GM18867 (cell line): ENCODE measurements around the gene BMPR2.
"Not testable (repeated sequence)": the region's sequence is repeated elsewhere in the genome, so short reads cannot be mapped to it uniquely, and the experiment has no call there.

Experiments
- ATAC-seq: cut with Tn5 transposase; IDR thresholded peaks from one replicate; pipeline ENCODE4 v1.9.1; 2021; ENCODE audit warnings: mild to moderate bottlenecking, moderate library complexity; ENCODE audit not compliant: unreplicated experiment

Gene BMPR2

DNA sequence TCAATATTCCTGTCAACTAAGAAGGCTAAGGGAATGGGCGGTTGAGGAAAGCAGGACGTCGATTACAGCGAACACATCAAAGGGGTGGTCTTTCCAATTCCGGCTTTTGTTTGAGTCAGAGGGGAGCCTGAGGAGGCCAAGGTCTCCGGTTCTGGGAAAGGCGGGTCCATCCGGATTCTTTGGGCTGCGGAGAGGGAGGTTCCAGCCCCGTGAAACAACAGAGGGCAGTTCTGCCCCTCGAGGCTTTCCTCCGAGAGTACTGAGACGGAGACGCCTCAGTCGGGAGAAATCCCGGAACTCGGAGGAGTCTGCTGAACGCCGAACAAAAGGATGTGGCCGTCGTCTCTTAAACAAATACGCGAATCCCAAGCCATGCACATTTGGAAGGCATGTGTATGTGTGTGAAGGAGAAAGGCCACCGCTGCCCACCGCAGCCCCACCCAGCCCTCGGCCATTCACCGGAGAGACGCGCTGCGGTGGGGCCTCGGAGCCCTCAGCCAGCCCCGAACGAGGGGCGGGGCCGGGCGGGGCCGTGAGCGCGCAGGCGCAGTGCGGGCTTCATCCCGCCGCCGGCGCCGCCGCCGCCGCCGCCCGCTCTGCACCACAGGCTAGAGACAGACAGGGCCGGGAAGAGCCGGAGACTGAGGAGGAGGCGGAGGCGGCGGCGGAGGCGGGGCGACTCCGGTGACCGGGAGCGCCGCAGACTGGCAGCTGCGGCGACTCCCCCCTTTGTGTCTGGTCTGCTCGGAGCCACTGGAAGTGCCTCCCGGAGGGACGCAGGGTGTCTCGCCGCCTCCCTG lies at the start of gene BMPR2:
Gene BMPR2 (plus strand): TSS at position 719 of the 800 bp plus-strand sequence. CDS start 1,148 bp downstream, outside the sequence.
- peak; percentile 72 for ATAC-seq

DNA sequence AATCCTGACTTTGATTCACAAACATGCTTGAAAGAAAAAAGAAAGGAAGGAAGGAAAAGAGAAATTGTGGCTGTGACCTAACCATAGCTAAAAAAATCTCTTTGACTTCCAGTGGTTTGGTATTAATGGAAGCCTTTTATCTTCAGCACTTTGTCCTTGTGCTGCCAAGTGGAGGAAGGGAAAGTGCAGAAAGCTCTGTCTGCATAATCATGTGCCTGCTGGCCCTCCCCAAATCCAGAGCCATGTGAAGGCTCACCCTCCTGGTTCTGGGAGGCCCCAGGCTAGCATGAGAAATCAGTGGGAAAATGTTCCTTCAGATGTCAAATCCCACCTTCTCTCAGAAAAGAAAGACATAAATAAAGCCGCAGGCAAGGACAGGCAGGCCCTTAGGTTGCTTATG lies 48.3 kb upstream of the BMPR2 start:
- no peak for ATAC-seq

DNA sequence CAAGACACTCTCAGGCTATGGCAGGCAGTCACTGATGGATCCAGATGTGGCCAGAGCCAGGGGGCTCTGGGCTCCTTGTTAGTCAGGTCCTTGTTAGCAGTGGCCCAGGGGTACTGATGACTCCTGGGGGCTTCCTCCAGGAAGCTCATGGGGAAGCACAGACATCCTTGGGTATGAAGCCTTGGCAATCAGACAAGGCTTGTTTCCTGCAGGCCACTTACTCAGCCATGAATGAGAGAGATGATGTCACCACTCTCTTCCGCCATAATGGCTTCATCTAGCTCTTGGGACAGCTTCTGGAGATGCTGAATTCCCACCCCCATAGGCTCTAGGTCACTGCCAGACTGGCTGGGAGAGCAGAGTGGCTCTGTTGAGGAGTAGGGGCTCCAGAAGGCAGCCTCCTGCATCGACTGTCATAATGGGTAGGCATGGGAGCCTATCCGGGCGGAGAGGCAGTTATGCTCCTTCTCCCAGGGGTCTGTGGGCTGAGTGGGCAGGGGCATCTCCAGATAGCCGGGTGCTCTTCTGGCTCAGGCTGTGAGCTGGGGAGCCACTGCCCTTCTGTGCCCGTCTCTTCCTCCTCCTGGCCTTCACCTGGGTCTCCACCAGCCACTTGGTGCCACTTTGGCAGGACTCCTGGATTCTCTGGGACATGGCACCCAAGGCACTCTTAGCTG lies 40.2 kb upstream of the BMPR2 start:
- no peak for ATAC-seq

DNA sequence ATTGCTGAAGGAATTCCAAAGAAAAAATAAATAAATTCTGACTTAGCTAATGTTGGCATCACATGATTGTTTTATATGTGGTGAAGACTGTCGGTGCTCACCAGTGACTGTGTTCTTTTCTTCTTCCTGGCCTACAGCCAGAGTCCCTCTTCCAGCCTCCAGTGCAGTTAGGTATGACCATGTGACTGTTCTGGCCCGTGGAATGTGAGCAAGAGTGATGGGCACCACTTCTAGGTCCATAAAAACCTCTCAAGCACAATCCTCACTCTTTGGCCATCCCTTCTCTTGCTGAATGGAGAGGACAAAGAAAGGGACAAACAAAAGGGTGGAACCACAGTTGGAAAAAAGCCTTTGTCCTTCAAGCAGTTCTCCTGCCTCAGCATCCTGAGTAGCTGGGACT lies 39.0 kb upstream of the BMPR2 start:
- no peak for ATAC-seq

DNA sequence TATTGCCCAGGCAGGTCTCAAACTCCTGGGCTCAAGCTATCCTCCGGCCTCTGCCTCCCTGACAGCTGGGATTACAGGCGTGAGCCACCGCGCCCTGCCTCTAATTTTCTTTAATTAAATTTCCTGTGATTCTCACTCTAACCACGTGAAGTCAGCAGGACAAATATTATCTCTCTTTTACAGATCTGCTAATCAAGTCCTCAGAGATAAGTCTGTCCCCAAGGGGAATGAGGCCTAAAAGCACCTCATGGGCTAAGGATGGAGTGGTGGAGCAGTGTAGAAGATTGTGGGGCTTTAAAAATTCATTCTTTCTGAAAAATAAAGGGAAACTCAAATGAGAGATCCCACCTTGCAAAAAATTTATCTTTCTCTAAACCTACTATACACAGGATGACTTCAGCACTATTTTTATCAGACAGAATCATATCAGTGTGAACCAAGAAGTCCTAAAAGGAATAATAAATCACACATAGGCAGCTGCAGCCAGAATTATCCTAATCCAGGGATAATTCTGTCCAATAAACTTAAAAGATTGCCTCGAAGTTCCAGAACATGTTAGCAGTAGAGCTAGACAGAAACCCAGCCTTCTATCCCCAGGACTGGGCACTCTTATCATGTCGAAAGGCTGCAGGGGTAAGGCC lies 38.3 kb upstream of the BMPR2 start:
- no peak for ATAC-seq

DNA sequence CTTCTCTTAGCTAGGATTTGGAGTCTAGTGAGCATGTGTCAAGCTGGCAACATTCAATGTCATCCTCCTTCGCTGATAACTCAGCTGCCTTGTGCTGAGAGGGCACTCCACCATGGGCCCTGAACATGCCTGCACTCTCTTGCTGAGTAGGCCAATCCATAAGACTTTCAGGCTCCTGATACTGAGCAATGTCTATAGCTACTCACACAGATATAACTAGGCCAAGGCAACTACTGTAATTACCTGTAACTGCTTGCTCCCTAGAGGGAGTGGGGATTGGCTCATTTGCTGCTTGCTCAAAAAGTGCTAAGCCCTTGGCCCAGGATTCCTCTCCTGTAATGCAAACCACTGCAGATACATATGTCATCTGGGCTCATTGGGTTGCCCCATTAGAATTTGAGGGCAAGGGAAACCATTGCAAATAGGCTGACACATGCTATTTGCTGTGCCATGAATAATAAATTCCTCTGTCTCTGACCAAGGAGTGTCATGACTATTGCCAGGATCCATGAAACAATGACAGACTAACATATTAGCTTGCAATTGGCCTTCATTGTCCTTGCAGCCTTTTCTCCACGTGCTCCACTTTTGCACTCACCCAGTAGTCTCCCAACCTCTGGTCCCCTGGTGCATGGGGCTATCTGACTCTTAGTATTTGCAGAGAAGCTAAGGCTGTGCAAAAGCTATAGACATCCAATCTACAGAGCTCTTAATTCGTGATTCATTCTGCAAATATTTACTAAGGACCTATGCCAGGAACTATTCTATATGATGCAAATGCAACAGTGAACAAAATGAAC lies 36.9 kb upstream of the BMPR2 start:
- no peak for ATAC-seq

DNA sequence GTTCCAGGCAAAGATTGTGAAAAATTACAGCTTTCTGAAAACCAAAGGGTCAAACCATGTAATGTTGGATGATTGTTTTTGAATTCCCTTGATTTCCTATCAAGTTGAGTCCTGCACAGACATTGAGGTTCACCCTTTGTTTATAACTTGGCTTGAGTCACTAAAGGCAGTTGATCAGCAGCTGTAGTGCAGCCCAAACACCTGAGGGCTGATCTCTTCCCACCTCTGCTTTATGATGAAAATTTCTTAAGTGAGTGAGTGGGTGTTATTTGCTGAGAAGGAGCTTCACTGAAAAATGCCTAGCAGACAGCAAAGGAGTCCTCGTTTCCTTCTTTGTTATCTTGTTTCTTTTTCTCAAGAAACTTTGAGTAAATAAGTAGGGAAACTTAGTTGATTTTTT lies 31.9 kb upstream of the BMPR2 start:
- no peak for ATAC-seq

DNA sequence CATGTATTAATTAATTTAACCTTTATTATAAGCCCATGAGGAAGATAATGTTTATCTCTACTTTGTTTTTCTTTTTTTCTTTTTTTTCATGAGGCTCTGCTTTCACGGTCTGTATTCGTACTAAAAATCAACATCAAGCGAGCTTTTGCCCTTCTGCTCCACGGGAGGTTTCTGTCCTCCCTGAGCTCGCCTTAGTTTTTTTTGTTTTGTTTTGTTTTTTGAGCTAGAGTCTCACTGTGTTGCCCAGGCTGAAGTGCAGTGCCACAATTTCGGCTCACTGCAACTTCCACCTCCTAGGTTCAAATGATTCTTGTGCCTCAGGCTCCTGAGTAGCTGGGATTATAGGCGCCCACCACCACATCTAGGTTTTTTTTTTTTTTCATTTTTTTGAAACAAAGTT lies 29.9 kb upstream of the BMPR2 start:
- no peak for ATAC-seq

DNA sequence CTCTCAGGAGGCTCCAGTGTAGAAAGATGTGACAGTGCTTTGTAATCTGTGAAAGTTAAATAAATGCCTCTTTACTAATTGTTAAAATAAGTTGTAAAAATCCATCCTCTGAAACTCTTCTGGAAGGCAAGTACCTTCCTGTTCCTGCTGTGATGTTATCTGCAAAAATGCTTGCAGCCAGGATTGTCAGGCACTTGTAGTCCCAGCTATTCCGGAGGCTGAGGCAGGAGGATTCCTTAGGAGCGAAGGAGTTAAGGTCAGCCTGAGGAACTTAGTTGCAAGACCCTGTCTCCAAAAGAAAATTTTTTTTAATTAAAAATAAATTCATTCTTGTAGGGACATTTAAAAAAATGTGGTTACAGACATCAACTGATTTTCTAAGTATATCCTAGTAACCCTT lies 22.7 kb upstream of the BMPR2 start:
- ATAC-seq = no peak

DNA sequence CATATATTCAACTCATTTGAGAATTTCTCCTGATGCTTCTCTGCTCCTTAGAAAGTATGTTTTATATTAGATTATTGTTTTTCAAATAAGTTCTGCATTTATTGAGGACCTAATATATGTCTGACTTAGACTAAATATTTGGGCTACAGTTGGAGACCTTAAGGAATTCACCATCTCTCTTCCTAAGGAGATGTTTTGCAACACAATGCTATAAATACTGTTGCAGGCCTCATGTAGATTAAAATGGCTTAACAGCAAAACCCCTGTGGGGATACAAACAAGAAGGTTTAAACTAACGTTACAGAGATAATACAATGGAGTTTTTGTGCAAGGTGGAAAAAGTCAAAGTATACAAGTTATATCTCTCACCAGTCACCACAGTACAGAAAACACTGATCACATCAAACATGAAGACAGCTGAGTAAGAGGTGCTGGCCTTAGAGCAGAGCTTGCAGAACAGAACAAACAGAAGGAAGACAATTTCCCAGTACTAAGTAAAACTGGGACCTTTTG lies 20.1 kb upstream of the BMPR2 start:
- no peak for ATAC-seq

DNA sequence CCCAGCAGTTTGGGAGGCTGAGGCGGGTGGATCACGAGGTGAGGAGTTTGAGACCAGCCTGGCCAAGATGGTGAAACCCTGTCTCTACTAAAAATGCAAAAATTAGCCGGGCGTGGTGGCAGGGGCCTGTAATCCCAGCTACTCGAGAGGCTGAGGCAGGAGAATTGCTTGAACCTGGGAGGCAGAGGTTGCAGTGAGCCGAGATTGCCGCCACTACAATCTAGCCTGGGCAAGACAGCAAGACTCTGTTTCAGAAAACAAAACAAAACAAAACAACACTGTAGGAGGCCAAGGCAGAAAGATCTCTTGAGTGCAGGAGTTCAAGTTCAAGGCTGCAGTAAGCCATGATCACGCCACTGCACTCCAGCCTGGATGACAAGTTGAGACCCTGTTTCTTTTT lies 17.2 kb upstream of the BMPR2 start:
- ATAC-seq = not testable (repeated sequence)

DNA sequence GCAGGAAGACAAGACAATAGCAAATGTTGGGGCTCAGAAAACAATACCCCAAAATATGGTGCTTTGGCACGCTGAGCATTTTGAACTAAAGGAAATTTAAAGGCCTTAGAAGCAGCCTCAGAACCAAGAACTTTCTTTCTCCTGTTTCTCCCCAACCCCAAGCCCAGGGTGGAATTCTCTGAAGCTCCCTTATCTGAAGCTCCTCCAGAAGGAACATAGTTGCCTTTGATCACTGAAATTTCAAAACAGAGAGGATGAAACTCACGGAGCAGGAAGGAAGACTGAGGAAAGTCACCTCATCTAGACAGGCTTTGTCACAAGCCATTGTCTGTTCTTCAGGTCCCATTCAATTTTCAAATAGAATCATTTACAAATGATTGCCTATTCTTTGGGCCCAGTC lies 15.5 kb upstream of the BMPR2 start:
- ATAC-seq = no peak

DNA sequence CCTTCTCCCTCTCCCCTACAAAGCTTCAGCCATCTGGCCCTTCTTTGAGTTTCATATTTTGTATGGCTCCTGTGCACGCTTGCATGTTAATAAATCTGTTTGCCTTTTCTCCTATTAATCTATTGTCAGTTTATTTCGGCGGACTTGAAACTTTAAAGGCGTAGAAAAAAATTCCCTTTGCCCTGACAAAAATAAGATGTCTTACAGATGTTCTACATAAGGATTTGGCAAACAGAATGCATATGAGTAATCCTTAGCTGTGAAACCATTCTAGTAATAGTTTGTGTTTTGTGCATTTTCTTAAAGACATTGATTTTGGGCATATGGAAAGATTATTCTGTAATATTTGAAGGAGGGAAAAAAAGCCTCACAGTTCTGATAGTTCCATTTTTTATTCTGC lies 15.0 kb upstream of the BMPR2 start:
- no peak for ATAC-seq

DNA sequence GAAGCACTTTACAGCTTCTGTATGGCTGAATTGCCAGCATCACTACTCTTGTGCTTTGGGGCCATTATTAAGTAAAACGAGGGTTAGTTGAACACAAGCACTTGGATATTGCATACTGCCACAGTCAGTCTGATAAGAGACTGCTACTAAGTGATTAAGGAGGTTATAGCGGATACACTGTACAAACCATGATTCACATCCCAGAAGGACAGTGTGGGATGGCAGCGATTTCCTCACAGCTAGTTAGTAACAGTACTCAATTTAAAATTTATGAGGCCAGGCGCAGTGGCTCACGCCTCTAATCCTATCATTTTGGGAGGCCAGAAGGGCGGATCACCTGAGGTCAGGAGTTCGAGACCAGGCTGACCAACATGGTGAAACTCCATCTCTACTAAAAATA lies 2.6 kb upstream of the BMPR2 start:
- no peak for ATAC-seq

DNA sequence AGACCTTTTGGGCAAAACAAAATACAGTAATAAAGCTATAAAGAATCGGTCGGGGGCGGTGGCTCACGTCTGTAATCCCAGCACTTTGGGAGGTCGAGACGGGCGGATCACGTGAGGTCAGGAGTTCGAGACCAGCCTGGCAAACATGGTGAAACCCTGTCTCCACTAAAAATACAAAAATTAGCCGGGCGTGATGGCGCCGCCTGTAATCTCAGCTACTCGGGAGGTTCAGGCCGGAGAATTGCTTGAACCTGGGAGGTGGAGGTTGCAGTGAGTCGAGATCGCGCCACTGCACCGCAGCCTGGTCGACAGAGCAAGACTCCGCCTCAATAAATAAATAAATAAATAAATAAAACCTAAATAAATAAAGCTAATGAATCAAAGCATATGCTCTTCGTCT lies 1.7 kb upstream of the BMPR2 start:
- ATAC-seq = not testable (repeated sequence)

DNA sequence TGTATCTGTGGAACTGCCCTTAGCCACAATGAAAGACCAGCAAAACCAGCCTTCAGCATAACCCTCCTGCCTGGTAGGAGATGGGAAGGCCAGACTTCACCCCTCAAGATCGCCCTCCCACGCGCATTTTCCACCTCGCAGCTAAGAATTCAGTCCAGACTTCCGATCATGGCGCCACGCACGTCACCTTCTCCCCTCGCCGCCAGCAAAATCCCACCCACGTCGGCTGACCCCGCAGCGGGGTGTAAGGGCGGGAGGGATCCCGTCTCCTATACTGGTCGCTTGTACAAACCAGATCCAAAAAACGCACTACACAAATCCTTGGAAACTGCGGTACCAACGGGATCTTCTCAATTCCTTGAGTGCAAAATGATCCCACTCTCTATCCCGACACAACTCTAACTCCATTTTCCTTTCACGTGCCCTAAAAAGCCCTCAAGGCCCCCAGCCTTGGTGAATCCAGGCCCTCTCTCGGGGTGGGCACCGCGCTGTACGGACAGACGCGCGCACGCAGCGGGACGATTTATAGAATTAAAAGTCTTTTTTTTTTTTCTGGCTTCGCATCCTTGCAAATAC lies 1.0 kb upstream of the BMPR2 start:
- ATAC-seq = no peak

DNA sequence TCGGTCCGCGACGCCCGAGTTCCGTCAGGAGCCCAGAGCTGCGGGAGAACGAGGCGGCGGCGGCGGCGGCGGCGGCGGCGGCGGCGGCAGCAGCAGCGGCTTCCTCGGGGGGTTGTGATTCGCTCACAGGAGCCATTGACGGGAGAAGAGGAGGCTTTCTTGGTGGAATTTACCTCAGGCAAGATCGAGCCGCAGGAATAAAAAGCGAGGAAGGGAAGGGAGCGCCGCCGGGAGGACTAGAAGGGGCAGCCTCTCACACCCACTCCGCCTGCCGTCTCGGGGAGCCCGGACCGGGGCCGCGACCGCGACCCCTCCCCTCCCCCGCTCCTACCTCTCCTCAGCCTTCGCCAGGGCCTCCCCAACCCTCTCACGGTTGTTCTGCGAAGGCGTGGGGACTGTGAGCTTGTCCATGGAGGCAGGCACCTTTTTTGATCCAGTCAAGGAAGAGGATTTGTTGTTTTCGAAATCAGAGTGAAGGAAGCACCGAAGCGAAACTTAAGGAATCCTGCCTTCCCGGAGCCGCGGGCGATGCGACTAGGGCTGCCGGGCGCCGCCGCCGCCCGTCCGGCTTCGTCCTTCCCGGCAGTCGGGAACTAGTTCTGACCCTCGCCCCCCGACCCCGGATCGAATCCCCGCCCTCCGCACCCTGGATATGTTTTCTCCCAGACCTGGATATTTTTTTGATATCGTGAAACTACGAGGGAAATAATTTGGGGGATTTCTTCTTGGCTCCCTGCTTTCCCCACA lies 506 bp downstream of the BMPR2 start:
- peak; percentile 21 for ATAC-seq

DNA sequence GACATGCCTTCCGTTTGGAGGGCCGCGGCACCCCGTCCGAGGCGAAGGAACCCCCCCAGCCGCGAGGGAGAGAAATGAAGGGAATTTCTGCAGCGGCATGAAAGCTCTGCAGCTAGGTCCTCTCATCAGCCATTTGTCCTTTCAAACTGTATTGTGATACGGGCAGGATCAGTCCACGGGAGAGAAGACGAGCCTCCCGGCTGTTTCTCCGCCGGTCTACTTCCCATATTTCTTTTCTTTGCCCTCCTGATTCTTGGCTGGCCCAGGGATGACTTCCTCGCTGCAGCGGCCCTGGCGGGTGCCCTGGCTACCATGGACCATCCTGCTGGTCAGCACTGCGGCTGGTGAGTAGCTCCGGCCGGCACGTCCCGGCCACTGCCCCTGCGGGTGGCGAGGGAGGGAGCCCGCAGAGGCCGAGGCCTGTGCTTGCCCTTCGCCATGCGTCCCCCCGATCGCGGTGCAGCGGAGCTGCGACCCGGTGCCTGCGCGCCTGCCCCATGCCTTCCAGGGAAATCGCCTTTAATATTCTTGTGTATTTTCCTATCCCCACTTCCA lies 1.2 kb downstream of the BMPR2 start:
- no peak for ATAC-seq

DNA sequence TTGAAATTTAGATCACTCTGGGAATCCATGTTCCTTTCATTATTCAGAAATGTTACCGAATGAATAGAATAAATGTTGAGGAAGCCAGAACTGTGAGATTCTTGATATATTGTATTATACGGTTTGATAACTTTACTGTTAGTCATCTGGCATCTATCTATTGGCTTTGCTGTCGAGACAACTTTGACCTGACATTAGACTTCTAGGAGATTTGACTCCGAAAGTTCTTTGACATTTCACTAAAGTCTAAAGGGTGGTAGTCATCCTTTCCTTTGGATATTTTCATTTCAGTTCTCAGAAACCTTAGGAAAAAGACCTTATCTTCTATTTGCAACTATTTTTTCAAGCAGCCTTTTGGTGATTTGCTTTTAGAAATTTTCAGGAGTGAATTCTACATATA lies 1.9 kb downstream of the BMPR2 start:
- no peak for ATAC-seq
